H1 (cell line): ENCODE measurements around the gene CDH1. TPM values are rescaled to one million over a fixed set of nuclear protein-coding genes. Genes with fewer than 3 reads are reported as not detected.

Experiments
- CTCF ChIA-PET: fragments of 300-600 bp; sonication (Branson Sonifier 250); formaldehyde crosslinking; loops from one replicate; lab custom pipeline; 2021; ENCODE audit not compliant: partially characterized antibody; lab: Charles Lee
- POLR2A ChIA-PET: fragments of 300-600 bp; sonication (Branson Sonifier 250); formaldehyde crosslinking; loops from one replicate; lab custom pipeline; 2021; ENCODE audit warnings: inconsistent platforms; ENCODE audit not compliant: partially characterized antibody; lab: Charles Lee
- DNase-seq, 2 experiments: peaks; one replicate each; pipeline versions ENCODE4 v3.0.0 to v3.0.0-alpha.2; 2010 to 2022; ENCODE audit warnings: low spot score in 2 of 2, low read depth in 1 of 2, mixed read lengths in 1 of 2
- FAIRE-seq: peaks from 2 replicates; lab custom pipeline; 2011; peaks lifted over from hg19 to GRCh38; lab: Jason Lieb, UNC
- H2AFZ ChIP-seq: 2 replicates; pipeline ENCODE4 v1.8.1; 2012; ENCODE audit warnings: low read length, inconsistent platforms
- H2AK5ac ChIP-seq: 2 replicates; pipeline ENCODE4 v1.6.1; 2013; ENCODE audit warnings: low read depth, low read length
- H2BK120ac ChIP-seq: replicated peaks from 2 replicates; pipeline ENCODE3; 2013; ENCODE audit warnings: low read depth, low read length, inconsistent platforms
- H2BK12ac ChIP-seq: 2 replicates; pipeline ENCODE4 v1.6.1; 2013; ENCODE audit warnings: low read depth, low read length
- H2BK15ac ChIP-seq: 2 replicates; pipeline ENCODE4 v1.6.1; 2013; ENCODE audit warnings: low read length
- H2BK20ac ChIP-seq: 2 replicates; pipeline ENCODE4 v1.6.1; 2013; ENCODE audit warnings: low read length
- H2BK5ac ChIP-seq: 2 replicates; pipeline ENCODE4 v1.6.1; 2013; ENCODE audit warnings: low read depth, low read length
- H3K14ac ChIP-seq: 2 replicates; pipeline ENCODE4 v1.6.1; 2013; ENCODE audit warnings: inconsistent platforms; ENCODE audit not compliant: insufficient read length
- H3K18ac ChIP-seq: 2 replicates; pipeline ENCODE4 v1.6.1; 2013; ENCODE audit warnings: low read length; ENCODE audit errors: extremely low read depth
- H3K23ac ChIP-seq: 2 replicates; pipeline ENCODE4 v1.6.1; 2013; ENCODE audit warnings: inconsistent platforms; ENCODE audit not compliant: insufficient read length
- H3K23me2 ChIP-seq: 2 replicates; pipeline ENCODE4 v1.6.1; 2013; ENCODE audit warnings: low read depth, low read length
- H3K27ac ChIP-seq: 2 replicates; pipeline ENCODE4 v1.6.1; 2011; ENCODE audit warnings: low read depth, low read length, inconsistent platforms
- H3K27me3 ChIP-seq, 4 experiments: replicated peaks in 1 of 4; 1 replicate in 1 of 4; 2 replicates in 3 of 4; pipeline versions ENCODE4 v1.6.1 to v1.8.1; 2011 to 2013; ENCODE audit warnings: low read length in 3 of 4, mild to moderate bottlenecking in 3 of 4, inconsistent platforms in 2 of 4, mixed read lengths in 2 of 4, moderate library complexity in 1 of 4; ENCODE audit not compliant: control insufficient read depth in 3 of 4, insufficient read depth in 3 of 4; ENCODE audit errors: extremely low read depth in 1 of 4
- H3K36me3 ChIP-seq, 4 experiments: 2 replicates each; pipeline versions ENCODE4 v1.6.1 to v1.8.1; 2011 to 2013; ENCODE audit warnings: mild to moderate bottlenecking in 4 of 4, low read length in 3 of 4, moderate library complexity in 2 of 4, control low read depth in 1 of 4, inconsistent platforms in 1 of 4; ENCODE audit not compliant: insufficient read depth in 4 of 4, control insufficient read depth in 2 of 4
- H3K4ac ChIP-seq: replicated peaks from 2 replicates; pipeline ENCODE3; 2013; ENCODE audit warnings: low read length, low read depth, mixed read lengths, inconsistent platforms; ENCODE audit not compliant: insufficient read length
- H3K4me1 ChIP-seq, 4 experiments: replicated peaks in 1 of 4; 1 replicate in 1 of 4; 2 replicates in 3 of 4; pipeline versions ENCODE4 v1.6.1 to v1.8.1; 2011 to 2013; ENCODE audit warnings: low read length in 3 of 4, inconsistent platforms in 2 of 4, mixed read lengths in 1 of 4; ENCODE audit not compliant: insufficient read depth in 4 of 4, control insufficient read depth in 3 of 4
- H3K4me2 ChIP-seq, 2 experiments: 2 replicates each; pipeline versions ENCODE4 v1.6.1 to v1.8.1; 2011 to 2013; ENCODE audit warnings: low read depth in 2 of 2, low read length in 2 of 2, control low read depth in 1 of 2, inconsistent platforms in 1 of 2, mild to moderate bottlenecking in 1 of 2; ENCODE audit not compliant: insufficient read depth in 1 of 2
- H3K4me3 ChIP-seq, 4 experiments: fragments of 200-600, 300-600 bp in 1 of 4; sonication (generic), shearing (Covaris generic), sonication (Bioruptor Twin) in 1 of 4; 2 replicates each; pipeline versions ENCODE4 v1.5.1 to v1.8.1; 2011 to 2016; ENCODE audit warnings: low read length in 4 of 4, low read depth in 3 of 4, control low read depth in 2 of 4, inconsistent platforms in 2 of 4, mild to moderate bottlenecking in 2 of 4, mixed read lengths in 1 of 4, moderate library complexity in 1 of 4; ENCODE audit not compliant: insufficient read depth in 2 of 4; ENCODE audit errors: extremely low read depth in 1 of 4
- H3K56ac ChIP-seq: replicated peaks from 2 replicates; pipeline ENCODE3; 2013; ENCODE audit warnings: low read depth, mild to moderate bottlenecking, mixed read lengths, low read length, inconsistent platforms; ENCODE audit not compliant: insufficient read length
- H3K79me1 ChIP-seq: 2 replicates; pipeline ENCODE4 v1.6.1; 2013; ENCODE audit warnings: low read depth, low read length, control low read depth
- H3K79me2 ChIP-seq, 2 experiments: 2 replicates each; pipeline versions ENCODE4 v1.6.1 to v1.8.1; 2012 to 2013; ENCODE audit warnings: low read length in 2 of 2, mild to moderate bottlenecking in 2 of 2, inconsistent platforms in 1 of 2; ENCODE audit not compliant: insufficient read depth in 2 of 2, control insufficient read depth in 1 of 2
- H3K9ac ChIP-seq, 4 experiments: replicated peaks in 1 of 4; 1 replicate in 1 of 4; 2 replicates in 3 of 4; pipeline versions ENCODE4 v1.6.1 to v1.8.1; 2011 to 2013; ENCODE audit warnings: low read depth in 3 of 4, low read length in 3 of 4, control low read depth in 2 of 4, mild to moderate bottlenecking in 2 of 4, moderate library complexity in 2 of 4, inconsistent platforms in 1 of 4; ENCODE audit errors: extremely low read depth in 1 of 4
- H3K9me3 ChIP-seq, 2 experiments: 2 replicates each; pipeline versions ENCODE4 v1.6.1 to v1.8.1; 2012 to 2013; ENCODE audit warnings: mild to moderate bottlenecking in 2 of 2, moderate library complexity in 2 of 2, control low read depth in 1 of 2, inconsistent platforms in 1 of 2, low read depth in 1 of 2, low read length in 1 of 2, mixed read lengths in 1 of 2; ENCODE audit not compliant: insufficient read depth in 2 of 2
- H4K20me1 ChIP-seq, 2 experiments: replicated peaks in 1 of 2; 2 replicates each; pipeline versions ENCODE3 to v1.8.1; 2011 to 2013; ENCODE audit warnings: inconsistent platforms in 2 of 2, low read length in 2 of 2, mild to moderate bottlenecking in 1 of 2; ENCODE audit not compliant: insufficient read depth in 2 of 2, control insufficient read depth in 1 of 2
- H4K5ac ChIP-seq: 2 replicates; pipeline ENCODE4 v1.6.1; 2013; ENCODE audit warnings: low read length, low read depth, mixed read lengths, inconsistent platforms; ENCODE audit not compliant: insufficient read length
- H4K8ac ChIP-seq: 2 replicates; pipeline ENCODE4 v1.8.0; 2013; ENCODE audit warnings: mild to moderate bottlenecking, moderate library complexity, low read length, inconsistent platforms; ENCODE audit not compliant: insufficient read depth; ENCODE audit errors: extremely low read depth
- H4K91ac ChIP-seq: replicated peaks from 2 replicates; pipeline ENCODE3; 2013; ENCODE audit warnings: low read length, mixed read lengths, inconsistent platforms; ENCODE audit not compliant: insufficient read length
- EGR1 ChIP-seq: IDR thresholded peaks from 2 replicates; pipeline ENCODE4 v1.6.1; 2011; ENCODE audit warnings: low read depth, low read length, borderline replicate concordance
- HDAC6 ChIP-seq: IDR thresholded peaks from one replicate; pipeline ENCODE4 v1.7.1; 2012; ENCODE audit warnings: low read depth, mild to moderate bottlenecking, inconsistent platforms, low read length, moderate library complexity
- KDM1A ChIP-seq: fragments of 200-600, 300-600 bp; sonication (generic); IDR thresholded peaks from 2 replicates; pipeline ENCODE4 v1.7.1; 2016; ENCODE audit warnings: mild to moderate bottlenecking, low read length, borderline replicate concordance
- NANOG ChIP-seq: IDR thresholded peaks from 2 replicates; pipeline ENCODE4 v1.6.1; 2011; ENCODE audit warnings: low read length, low read depth, mild to moderate bottlenecking, inconsistent platforms; ENCODE audit not compliant: insufficient read depth, poor library complexity, severe bottlenecking
- PHF8 ChIP-seq: fragments of 200-600 bp; sonication (generic); conservative IDR thresholded peaks from 2 replicates; pipeline ENCODE4 v1.7.1; 2012; ENCODE audit warnings: low read depth, mild to moderate bottlenecking, inconsistent platforms, low read length, moderate library complexity
- POLR2AphosphoS5 ChIP-seq: IDR thresholded peaks from 2 replicates; pipeline ENCODE4 v1.6.1; 2011; ENCODE audit warnings: low read depth, low read length
- SAP30 ChIP-seq: fragments of 300-600 bp; sonication (generic); IDR thresholded peaks from 2 replicates; pipeline ENCODE4 v1.7.1; 2012; ENCODE audit warnings: low read length, moderate library complexity, mild to moderate bottlenecking, inconsistent platforms; ENCODE audit not compliant: insufficient read depth, insufficient replicate concordance
- SP4 ChIP-seq: IDR thresholded peaks from 2 replicates; pipeline ENCODE4 v1.6.1; 2012; ENCODE audit warnings: low read length, inconsistent platforms
- TAF1 ChIP-seq: IDR thresholded peaks from 2 replicates; pipeline ENCODE4 v1.6.1; 2011; ENCODE audit warnings: mild to moderate bottlenecking, low read depth, low read length
- TBP ChIP-seq: IDR thresholded peaks from 2 replicates; pipeline ENCODE4 v1.6.1; 2011; ENCODE audit warnings: low read depth, low read length, improper control_type of control experiment
- WGBS, 2 experiments: shearing (Covaris generic) in 1 of 2; methylation state at CpG; one replicate each; pipeline versions ENCODE4 v1.1.6 to v1.1.7; 2013 to 2015; ENCODE audit warnings: low lambda C conversion rate in 2 of 2, mixed read lengths in 2 of 2, inconsistent platforms in 1 of 2, low coverage in 1 of 2, missing lambda C conversion rate in 1 of 2; ENCODE audit not compliant: insufficient replicate concordance in 2 of 2, insufficient coverage in 1 of 2, insufficient read length in 1 of 2; ENCODE audit errors: extremely low coverage in 1 of 2, missing lambda C conversion rate in 1 of 2; 5-methylcytosine and 5-hydroxymethylcytosine counted together
- polyA plus RNA-seq, 7 experiments: library from polyadenylated mRNA; depleted of rRNA in 3 of 7; stranded (reverse) in 5 of 7; unstranded in 2 of 7; fragments of >200 nt in 5 of 7; fragments of 200-250 nt in 2 of 7; gene quantifications; 1 replicate in 5 of 7; 2 replicates in 1 of 7; 4 replicates in 1 of 7; pipeline versions ENCODE4 v1.2.1 to v1.2.3, GENCODE V29; 2011 to 2013; ENCODE audit warnings: missing spikeins in 2 of 7, mixed read lengths in 2 of 7
- total RNA-seq: library from RNA; stranded (reverse); fragmentation: NEBNext Ultra II Directional; extraction: Animal tissue kit (Norgen Biotek cat#: 25700); gene quantifications from 2 replicates; pipeline ENCODE4 v1.2.1, GENCODE V29; 2021

The CDH1 gene
- total and polyA plus RNA-seq, 2 of the 8 experiments (the other 6 are each of a cell fraction or from before 2014, with no cell fraction given) = 133 to 265 TPM

DNA sequence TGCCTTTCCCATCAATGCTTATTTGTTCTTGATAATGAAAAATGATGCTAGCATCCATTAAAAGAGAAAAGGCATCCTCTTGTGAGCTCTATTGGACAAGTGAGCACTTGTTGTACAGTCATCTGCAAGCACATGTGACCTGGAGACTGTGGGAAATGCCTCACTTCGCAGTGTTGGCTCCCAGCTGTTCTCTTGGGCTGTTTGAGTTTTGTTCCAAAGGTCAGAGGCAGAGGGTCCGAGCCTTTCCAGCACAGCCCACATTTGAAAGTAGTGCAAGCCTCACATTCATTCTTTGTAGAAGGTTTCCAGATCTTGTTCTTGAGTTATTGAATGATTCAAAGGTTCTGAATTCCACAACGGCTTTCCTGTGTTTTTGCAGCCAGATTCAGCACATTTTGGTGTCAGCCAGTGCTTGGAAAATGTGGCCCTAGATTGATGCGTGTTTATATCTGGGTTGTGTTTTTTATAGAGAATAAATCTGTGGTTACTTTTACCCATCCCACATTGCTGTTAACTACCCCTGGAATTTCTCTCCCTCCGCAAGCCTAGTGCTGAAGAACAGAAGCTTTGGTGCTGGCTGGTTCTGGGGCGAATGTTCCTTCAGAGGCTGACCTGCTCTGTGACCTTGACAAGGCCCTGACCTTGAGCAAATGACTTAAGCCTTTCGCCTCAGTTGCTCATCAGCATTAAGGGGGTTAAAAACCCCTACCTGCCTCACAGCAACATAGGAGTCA lies 49.8 kb downstream of the CDH1 start:
- Histone ChIP-seq H4K5ac (no peak overlapping the region), H4K20me1 (no peaks in the 10 kb centered on the region), H3K79me1 (peaks cover 9% of the 10 kb centered on the region), H3K9ac (no peak overlapping the region), H3K4ac (no peak overlapping the region), H2BK12ac (no peak overlapping the region), H4K91ac (no peak overlapping the region), H3K18ac (no peak overlapping the region), H2BK120ac (no peak overlapping the region), H3K4me2 (no peak overlapping the region), H3K23me2 (no peaks in the 10 kb centered on the region), H3K56ac (no peak overlapping the region)
- POLR2A ChIA-PET = interaction anchor here (0.9 to 2.1 kb wide), 2 partner anchors 23 to 39 kb away, joined by 3 to 7 read pairs; no protein-coding TSS in a partner anchor
- TF ChIP-seq NANOG (no peak), KDM1A (no peak), POLR2AphosphoS5 (no peak), TAF1 (no peak), HDAC6 (no peak), SP4 (no peak), PHF8 (no peak), EGR1 (no peak), TBP (no peak), SAP30 (no peak)
- TF ChIP-seq, all 59 proteins: peak for 0
- WGBS, 2 experiments = 94% methylated on average over 7 of the region's 7 CpGs; no CpG with 5 or more reads in 1 of the 2 experiments
- H2AK5ac ChIP-seq = no peak overlapping the region
- peaks cover 0 to 5% (median 1%) of the 10 kb centered on the region in 4 experiments; a peak in 2 of 8 replicates for H3K36me3 ChIP-seq
- H4K8ac ChIP-seq = no peak overlapping the region; the same call in 1 of the 2 replicates
- no peak overlapping the region for H2BK5ac ChIP-seq
- H3K14ac ChIP-seq = no peak overlapping the region
- H3K23ac ChIP-seq = no peak overlapping the region
- H2AFZ ChIP-seq = no peak overlapping the region
- H2BK20ac ChIP-seq = no peak overlapping the region
- no peak overlapping the region for H3K27ac ChIP-seq
- H3K27me3 ChIP-seq = no peaks in the 10 kb centered on the region
- CTCF ChIA-PET = interaction anchor here (0.8 to 2.3 kb wide), 3 partner anchors 10 to 13 kb away, joined by 3 to 7 read pairs (median 3); no protein-coding TSS in a partner anchor
- no peak overlapping the region for H2BK15ac ChIP-seq
- H3K4me1 ChIP-seq = peaks cover 5 to 27% (median 15%) of the 10 kb centered on the region in 4 experiments
- FAIRE-seq (no peak), DNase-seq (no peak)
- no peak overlapping the region for H3K4me3 ChIP-seq
- no peaks in the 10 kb centered on the region for H3K9me3 ChIP-seq
- H3K79me2 ChIP-seq = peaks cover 0 to 34% of the 10 kb centered on the region in 2 experiments; a peak in 3 of 4 replicates
